ENCODE results near the gene KIR3DL3.
"Not testable (repeated sequence)": the region's sequence is repeated elsewhere in the genome, so short reads cannot be mapped to it uniquely, and the experiment has no call there.

Gene KIR3DL3

DNA sequence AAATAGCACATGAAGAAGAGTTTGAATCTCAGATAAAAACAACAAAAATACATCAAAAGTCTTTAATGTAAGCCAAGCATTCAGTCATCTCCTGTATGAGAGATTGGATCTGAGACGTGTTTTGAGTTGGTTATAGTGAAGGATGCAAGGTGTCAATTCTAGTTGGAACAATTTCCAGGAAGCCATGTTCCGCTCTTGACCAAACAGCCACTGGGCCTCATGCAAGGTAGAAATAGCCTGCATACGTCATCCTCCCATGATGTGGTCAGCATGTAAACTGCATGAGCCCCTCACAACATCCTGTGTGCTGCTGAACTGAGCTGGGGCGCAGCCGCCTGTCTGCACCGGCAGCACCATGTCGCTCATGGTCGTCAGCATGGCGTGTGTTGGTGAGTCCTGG is at the start of gene KIR3DL3:
KIR3DL3 (plus strand) TSS at position 301 of the 400 bp plus-strand sequence; CDS start at position 356, 55 bp downstream.
- no peak for DNase-seq (ENCODE audit: low read depth)

GRCh38 chr19:54676210-54676834 is 47.9 kb upstream of the KIR3DL3 start:
- not testable (repeated sequence) for DNase-seq (ENCODE audit: low read depth)

DNA sequence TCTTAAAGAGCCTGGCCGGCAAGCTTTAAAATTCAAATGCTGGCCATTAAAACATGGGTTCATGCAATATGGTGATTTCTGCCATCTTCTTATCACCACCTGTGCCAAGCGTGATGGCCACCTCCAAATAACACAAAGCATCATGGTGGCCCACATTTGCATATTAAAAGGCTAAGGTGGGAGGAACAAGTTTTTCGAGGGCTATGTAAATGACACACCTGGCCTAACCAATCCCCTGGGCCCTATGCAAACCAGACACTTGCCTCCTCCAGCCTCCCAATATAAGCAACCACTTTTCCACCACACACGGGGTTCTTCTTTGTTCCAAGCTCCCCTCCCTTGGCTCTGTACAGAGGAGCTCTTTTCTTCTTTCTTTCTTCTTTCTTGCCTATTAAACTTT is 47.0 kb upstream of the KIR3DL3 start:
- DNase-seq (ENCODE audit: low read depth): no peak

DNA sequence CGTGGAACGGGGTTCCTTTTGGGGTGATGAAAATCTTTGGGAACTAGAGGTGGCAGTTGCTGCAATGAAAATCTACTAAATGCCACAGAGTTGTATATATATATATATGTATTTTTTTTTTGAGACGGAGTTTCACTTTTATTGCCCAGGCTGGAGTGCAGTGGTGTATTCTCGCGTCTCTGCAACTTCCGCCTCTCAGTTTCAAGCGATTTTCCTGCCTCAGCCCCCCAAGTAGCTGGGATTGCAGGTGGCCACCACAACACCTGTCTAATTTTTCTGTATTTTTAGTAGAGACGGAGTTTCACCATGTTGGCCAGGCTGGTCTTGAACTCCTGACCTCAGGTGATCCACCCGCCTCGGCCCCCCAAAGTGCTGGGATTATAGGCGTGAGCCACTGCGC is 42.6 kb upstream of the KIR3DL3 start:
- DNase-seq (ENCODE audit: low read depth): not testable (repeated sequence)

GRCh38 chr19:54682306-54682856 is 41.9 kb upstream of the KIR3DL3 start:
- DNase-seq (ENCODE audit: low read depth): no peak

DNA sequence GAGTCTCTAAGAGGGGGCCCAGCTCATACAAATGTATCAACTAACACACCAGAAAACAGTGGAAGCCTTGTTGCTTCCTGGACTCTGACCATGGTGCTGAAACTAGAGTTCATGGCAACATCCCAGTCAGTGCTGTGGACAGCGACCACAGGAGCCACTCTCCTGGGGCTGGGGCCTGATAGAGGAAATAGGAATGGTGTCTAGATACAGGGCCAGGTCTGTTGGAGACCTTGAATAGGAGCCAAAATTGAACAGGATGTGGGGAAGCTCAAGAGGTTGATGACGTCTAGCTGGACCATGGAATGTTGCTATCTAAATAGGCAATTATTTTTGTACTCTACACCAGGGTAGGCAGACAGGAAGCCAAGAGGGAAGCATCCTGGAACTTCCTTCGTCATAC is 39.7 kb upstream of the KIR3DL3 start:
- DNase-seq (ENCODE audit: low read depth): no peak

DNA sequence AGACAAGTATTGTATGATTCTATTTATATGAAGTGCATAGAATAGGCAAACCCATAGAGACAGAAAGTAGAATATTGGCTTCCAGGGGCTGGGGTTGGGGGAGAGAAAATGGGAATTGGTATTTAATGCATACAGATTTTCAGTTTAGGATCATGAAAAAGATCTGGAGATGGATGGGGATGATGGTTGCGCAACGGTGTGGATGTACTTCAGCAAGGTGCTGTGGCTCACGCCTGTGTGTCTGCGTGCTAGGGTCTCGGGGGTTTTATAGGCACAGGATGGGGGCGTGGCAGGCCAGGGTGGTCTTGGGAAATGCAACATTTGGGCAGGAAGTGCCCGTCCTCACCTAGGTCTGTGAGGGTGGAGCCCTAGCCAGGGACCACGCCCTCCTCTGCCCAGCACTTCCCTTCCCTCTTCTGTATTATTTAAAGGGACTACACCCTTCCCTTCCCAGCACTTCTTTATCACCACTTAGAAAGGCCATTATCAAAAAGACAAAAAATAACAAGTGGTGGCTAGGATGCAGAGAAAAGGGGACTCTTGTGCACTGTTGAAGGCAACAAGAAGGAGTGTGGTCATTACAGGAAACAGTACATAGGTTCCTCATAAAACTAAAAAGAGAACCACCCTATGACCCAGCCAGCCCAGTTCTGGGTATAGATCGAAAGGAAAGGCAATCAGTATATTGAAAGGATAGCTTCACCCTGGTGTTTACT is 32.5 kb upstream of the KIR3DL3 start:
- no peak for DNase-seq (ENCODE audit: low read depth)

DNA sequence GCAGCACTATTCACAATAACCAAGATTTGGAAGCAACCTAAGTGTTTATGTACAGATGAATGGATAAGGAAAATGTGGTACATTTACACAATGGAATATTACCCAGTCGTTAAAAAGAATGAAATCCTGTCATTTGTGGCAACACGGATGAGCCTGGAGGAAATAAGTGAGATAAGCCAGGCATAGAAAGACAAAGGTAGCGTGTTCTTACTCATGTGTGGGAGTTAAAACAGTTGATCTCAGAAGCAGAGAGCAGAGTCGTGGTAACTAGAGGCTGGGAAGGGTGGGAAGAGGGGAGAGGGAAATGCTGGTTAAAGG is 32.0 kb upstream of the KIR3DL3 start:
- no peak for DNase-seq (ENCODE audit: low read depth)

GRCh38 chr19:54694648-54695047 is 29.6 kb upstream of the KIR3DL3 start:
- no peak for DNase-seq (ENCODE audit: low read depth)

DNA sequence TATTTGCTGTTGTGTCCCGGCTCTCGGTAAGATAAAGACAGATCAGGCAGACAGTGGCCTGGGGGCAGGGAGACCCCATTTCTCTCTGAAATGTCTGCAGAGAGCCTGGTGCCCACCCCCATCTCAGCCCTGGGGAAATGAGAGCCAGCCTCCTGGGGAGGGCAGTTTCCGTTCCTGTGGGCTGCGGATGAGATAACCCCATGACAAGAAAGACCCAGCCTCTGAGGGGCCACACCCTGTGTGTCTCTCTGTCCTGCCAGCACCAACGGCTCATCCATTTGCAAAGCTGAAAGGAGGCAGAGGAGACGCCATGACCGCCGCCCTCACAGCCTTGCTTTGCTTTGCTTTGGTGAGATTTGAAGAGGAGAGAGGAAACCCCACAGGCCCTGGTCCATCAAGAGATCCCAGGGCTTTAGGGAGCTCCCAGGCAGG is 28.1 kb upstream of the KIR3DL3 start:
- DNase-seq (ENCODE audit: low read depth): no peak

DNA sequence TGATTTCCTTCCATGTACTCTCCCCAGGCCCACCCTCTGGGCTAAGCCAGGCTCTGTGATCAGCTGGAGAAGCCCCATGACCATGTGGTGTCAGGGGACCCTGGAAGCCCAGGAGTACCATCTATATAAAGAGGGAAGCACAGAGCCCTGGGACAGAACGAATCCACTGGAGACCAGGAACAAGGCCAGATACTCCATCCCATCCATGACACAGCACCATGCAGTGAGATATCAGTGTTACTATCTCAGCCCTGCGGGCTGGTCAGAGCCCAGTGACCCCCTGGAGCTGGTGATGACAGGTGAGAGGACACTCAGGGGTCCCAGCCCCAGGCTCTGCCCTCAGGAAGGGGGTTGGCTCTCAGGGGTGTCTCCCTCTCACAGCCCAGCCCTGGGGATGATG is 27.5 kb upstream of the KIR3DL3 start:
- no peak for DNase-seq (ENCODE audit: low read depth)

DNA sequence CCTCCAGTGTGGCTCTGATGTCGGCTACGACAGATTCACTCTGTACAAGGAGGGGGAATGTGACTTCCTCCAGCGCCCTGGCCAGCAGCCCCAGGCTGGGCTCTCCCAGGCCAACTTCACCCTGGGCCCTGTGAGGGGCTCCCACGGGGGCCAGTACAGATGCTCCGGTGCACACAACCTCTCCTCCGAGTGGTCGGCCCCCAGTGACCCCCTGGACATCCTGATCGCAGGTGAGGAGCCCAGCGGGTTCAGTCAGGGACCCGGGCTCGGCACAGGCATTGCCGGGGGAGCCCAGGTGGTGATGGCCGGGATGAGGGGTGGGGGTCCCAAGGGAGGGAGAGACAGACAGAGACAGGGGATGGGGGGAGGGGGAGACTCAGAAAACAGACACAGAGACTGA is 26.5 kb upstream of the KIR3DL3 start:
- DNase-seq (ENCODE audit: low read depth): not testable (repeated sequence)

- DNase-seq (ENCODE audit: low read depth): no peak
These were observed 19.3 kb upstream of the KIR3DL3 start for GRCh38 chr19:54704928-54705327.

GRCh38 chr19:54707962-54708361 is 16.3 kb upstream of the KIR3DL3 start:
- DNase-seq (ENCODE audit: low read depth): no peak

DNA sequence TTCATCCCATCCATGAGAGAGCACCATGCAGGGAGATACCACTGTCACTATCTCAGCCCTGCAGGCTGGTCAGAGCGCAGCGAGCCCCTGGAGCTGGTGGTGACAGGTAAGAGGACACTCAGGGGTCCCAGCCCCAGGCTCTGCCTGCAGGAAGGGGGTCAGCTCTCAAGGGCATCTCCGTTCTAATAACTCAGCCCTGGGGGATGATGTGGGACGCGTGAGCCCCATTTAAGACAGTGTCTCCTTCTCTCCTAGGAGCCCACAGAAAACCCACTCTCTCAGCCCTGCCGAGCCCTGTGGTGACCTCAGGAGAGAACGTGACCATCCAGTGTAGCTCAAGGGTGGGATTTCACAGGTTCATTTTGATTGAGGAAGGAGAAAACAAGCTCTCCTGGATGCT is 15.5 kb upstream of the KIR3DL3 start:
- DNase-seq (ENCODE audit: low read depth): no peak

GRCh38 chr19:54709212-54709948 is 14.9 kb upstream of the KIR3DL3 start:
- DNase-seq (ENCODE audit: low read depth): no peak

- DNase-seq (ENCODE audit: low read depth): not testable (repeated sequence)
These were observed 14.3 kb upstream of the KIR3DL3 start for GRCh38 chr19:54709956-54710355.

GRCh38 chr19:54724644-54725043 is 402 bp downstream of the KIR3DL3 start:
- no peak for DNase-seq (ENCODE audit: low read depth)

DNA sequence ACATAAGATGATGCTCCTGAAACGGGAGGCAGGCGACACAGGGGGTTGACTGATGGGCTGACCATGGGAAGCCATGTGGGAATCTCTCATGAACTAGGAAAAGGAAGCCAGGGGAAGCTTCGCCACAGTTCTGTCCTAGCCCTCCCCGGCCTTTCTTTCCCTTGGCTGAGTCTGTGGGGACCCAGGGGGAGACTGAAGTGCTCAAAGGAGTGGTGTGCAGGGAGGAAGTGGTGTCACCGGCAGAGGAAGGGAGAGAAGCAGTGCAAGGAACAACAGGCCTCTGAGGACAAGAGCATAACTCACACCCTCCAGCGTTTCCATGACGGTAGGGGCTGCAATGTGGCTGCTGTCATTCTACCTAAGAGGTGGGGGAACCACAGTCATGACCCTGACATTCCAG is 1.1 kb downstream of the KIR3DL3 start:
- DNase-seq (ENCODE audit: low read depth): no peak

DNA sequence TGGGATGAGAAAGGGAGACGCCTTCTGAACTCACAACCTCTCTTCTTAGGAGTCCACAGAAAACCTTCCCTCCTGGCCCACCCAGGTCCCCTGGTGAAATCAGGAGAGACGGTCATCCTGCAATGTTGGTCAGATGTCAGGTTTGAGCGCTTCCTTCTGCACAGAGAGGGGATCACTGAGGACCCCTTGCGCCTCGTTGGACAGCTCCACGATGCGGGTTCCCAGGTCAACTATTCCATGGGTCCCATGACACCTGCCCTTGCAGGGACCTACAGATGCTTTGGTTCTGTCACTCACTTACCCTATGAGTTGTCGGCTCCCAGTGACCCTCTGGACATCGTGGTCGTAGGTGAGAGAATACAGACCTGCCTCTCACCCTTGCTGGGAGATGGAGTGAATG is 3.3 kb downstream of the KIR3DL3 start:
- DNase-seq (ENCODE audit: low read depth): no peak

- DNase-seq (ENCODE audit: low read depth): no peak
These were observed 3.9 kb downstream of the KIR3DL3 start for GRCh38 chr19:54728167-54728566.

- no peak for DNase-seq (ENCODE audit: low read depth)
These were observed 5.4 kb downstream of the KIR3DL3 start for GRCh38 chr19:54729416-54730188.

All from activated T-helper 1 cell treated with Interleukin-2 at 50 U/mL for 16 hours (primary cell).